DMS53 treated with DMSO at 0.1 percent for 48 hours (cell line): ENCODE data around the gene RNU6-1.

ENCODE experiments used
- DNase-seq: peaks from one replicate; lab custom pipeline; 2025; ENCODE audit not compliant: unreplicated experiment; lab: John Stamatoyannopoulos, UW

Gene RNU6-1

GRCh38 chr15:67839929-67840748, at the start of gene RNU6-1:
TSS of gene RNU6-1 (minus strand) at chr15:67840045.
- DNase-seq = peak; percentile 75

GRCh38 chr15:67887776-67888175, 47.9 kb upstream of the RNU6-1 start:
- DNase-seq = no peak

GRCh38 chr15:67885861-67886260, 46.0 kb upstream of the RNU6-1 start:
- DNase-seq = no peak

- no peak for DNase-seq
Observed at GRCh38 chr15:67885175-67885523, 45.3 kb upstream of the RNU6-1 start.

- peak; percentile 24 for DNase-seq
Observed at GRCh38 chr15:67884514-67885174, 44.8 kb upstream of the RNU6-1 start.

- DNase-seq = no peak
Observed at GRCh38 chr15:67884009-67884408, 44.2 kb upstream of the RNU6-1 start.

GRCh38 chr15:67883234-67883773, 43.5 kb upstream of the RNU6-1 start:
- no peak for DNase-seq

- no peak for DNase-seq
Observed at GRCh38 chr15:67882487-67883233, 42.8 kb upstream of the RNU6-1 start.

GRCh38 chr15:67880651-67881182, 40.9 kb upstream of the RNU6-1 start:
- no peak for DNase-seq

GRCh38 chr15:67879440-67880129, 39.7 kb upstream of the RNU6-1 start:
- DNase-seq = no peak

GRCh38 chr15:67878712-67879206, 38.9 kb upstream of the RNU6-1 start:
- no peak for DNase-seq

- DNase-seq = no peak
Observed at GRCh38 chr15:67873777-67874176, 33.9 kb upstream of the RNU6-1 start.

GRCh38 chr15:67870868-67871408, 31.1 kb upstream of the RNU6-1 start:
- no peak for DNase-seq

- no peak for DNase-seq
Observed at GRCh38 chr15:67869701-67870100, 29.9 kb upstream of the RNU6-1 start.

GRCh38 chr15:67865766-67866165, 25.9 kb upstream of the RNU6-1 start:
- DNase-seq = no peak

- DNase-seq = no peak
Observed at GRCh38 chr15:67865331-67865730, 25.5 kb upstream of the RNU6-1 start.

GRCh38 chr15:67863442-67863987, 23.7 kb upstream of the RNU6-1 start:
- DNase-seq = peak; percentile 61

- DNase-seq = no peak
Observed at GRCh38 chr15:67862750-67863441, 23.1 kb upstream of the RNU6-1 start.

GRCh38 chr15:67861983-67862382, 22.1 kb upstream of the RNU6-1 start:
- no peak for DNase-seq
